ENCODE measurements around the gene TBCB.
"Not testable (repeated sequence)": the region's sequence is repeated elsewhere in the genome, so short reads cannot be mapped to it uniquely, and the experiment has no call there.

Gene TBCB

GRCh38 chr19:36131221-36131620 lies 16.0 kb downstream of the TBCB start:
- DNase-seq (ENCODE audit: extremely low read depth in 1 of 2, low read depth in 1 of 2): not testable (repeated sequence)

- DNase-seq (ENCODE audit: extremely low read depth in 1 of 2, low read depth in 1 of 2): not testable (repeated sequence)
Observed at GRCh38 chr19:36134867-36135266, 19.6 kb downstream of the TBCB start.

GRCh38 chr19:36136964-36137686 lies 21.9 kb downstream of the TBCB start:
- no peak for DNase-seq (ENCODE audit: extremely low read depth in 1 of 2, low read depth in 1 of 2)

GRCh38 chr19:36139120-36139472 lies 23.8 kb downstream of the TBCB start:
- DNase-seq (ENCODE audit: extremely low read depth in 1 of 2, low read depth in 1 of 2): no peak

GRCh38 chr19:36139473-36140303 lies 24.4 kb downstream of the TBCB start, which contains the start of gene CAPNS1:
CAPNS1 (plus strand) TSS chr19:36140066; CDS start chr19:36141012, 946 bp downstream.
- peak; percentile 94 to 95 for DNase-seq (ENCODE audit: extremely low read depth in 1 of 2, low read depth in 1 of 2)

- no peak for DNase-seq (ENCODE audit: extremely low read depth in 1 of 2, low read depth in 1 of 2)
Observed at GRCh38 chr19:36140304-36141038, 25.2 kb downstream of the TBCB start.

GRCh38 chr19:36141039-36141927 lies 26.0 kb downstream of the TBCB start:
- DNase-seq (ENCODE audit: extremely low read depth in 1 of 2, low read depth in 1 of 2): peak; percentile 72 to 74

- no peak for DNase-seq (ENCODE audit: extremely low read depth in 1 of 2, low read depth in 1 of 2)
Observed at GRCh38 chr19:36142046-36142445, 26.8 kb downstream of the TBCB start.

GRCh38 chr19:36142496-36142895 lies 27.2 kb downstream of the TBCB start:
- no peak for DNase-seq (ENCODE audit: extremely low read depth in 1 of 2, low read depth in 1 of 2)

GRCh38 chr19:36144624-36145023 lies 29.4 kb downstream of the TBCB start:
- no peak for DNase-seq (ENCODE audit: extremely low read depth in 1 of 2, low read depth in 1 of 2)

GRCh38 chr19:36149673-36150406 lies 34.6 kb downstream of the TBCB start:
- DNase-seq (ENCODE audit: extremely low read depth in 1 of 2, low read depth in 1 of 2): no peak

GRCh38 chr19:36150586-36150985 lies 35.3 kb downstream of the TBCB start:
- DNase-seq (ENCODE audit: extremely low read depth in 1 of 2, low read depth in 1 of 2): no peak

- no peak for DNase-seq (ENCODE audit: extremely low read depth in 1 of 2, low read depth in 1 of 2)
Observed at GRCh38 chr19:36151144-36152018, 36.1 kb downstream of the TBCB start.

- no peak for DNase-seq (ENCODE audit: extremely low read depth in 1 of 2, low read depth in 1 of 2)
Observed at GRCh38 chr19:36152019-36152351, 36.7 kb downstream of the TBCB start.

- DNase-seq (ENCODE audit: extremely low read depth in 1 of 2, low read depth in 1 of 2): no peak
Observed at GRCh38 chr19:36152352-36153091, 37.3 kb downstream of the TBCB start, which contains the start of gene COX7A1. COX7A1 (minus strand) TSS chr19:36152447; CDS start chr19:36152407, 40 bp downstream.

- DNase-seq (ENCODE audit: extremely low read depth in 1 of 2, low read depth in 1 of 2): no peak
Observed at GRCh38 chr19:36153126-36153525, 37.9 kb downstream of the TBCB start.

- no peak for DNase-seq (ENCODE audit: extremely low read depth in 1 of 2, low read depth in 1 of 2)
Observed at GRCh38 chr19:36160821-36161596, 45.7 kb downstream of the TBCB start.

All from stimulated activated CD8-positive, alpha-beta memory T cell treated with anti-CD3 and anti-CD28 coated beads, Interleukin-7, amount 100 ng/mL, for 48 hours (primary cell).